ENCODE data around the gene IL37.

The IL37 gene

DNA sequence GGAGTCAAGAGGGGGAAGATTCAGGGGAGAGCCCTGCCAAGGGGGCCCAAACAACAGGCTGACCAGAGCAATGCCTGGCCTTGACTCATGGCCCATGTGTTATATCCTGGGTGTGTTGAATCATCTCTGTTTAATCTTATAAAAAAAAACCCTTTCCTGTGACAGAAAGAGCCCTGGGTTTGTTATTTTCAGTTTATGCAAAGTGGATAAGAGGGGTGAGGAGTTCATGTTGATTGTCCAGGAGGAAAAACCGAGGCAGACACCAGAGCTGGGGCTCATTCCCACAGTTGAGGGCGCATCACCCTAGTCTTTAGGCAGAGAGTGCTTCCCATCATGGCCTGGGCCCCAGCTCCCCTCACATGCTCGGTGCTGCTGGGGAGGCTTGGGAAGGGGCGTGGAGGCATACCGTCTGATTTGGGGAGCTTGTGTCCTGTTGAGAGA lies 30.9 kb upstream of the IL37 start:
- Histone ChIP-seq H3K4me3 (ENCODE audit: low read depth, low read length) (no peak overlapping the region), H3K9me3 (no peaks in the 10 kb centered on the region), H3K4me1 (no peaks in the 10 kb centered on the region), H3K27me3 (no peaks in the 10 kb centered on the region), H3K36me3 (no peaks in the 10 kb centered on the region)
- no peak for TF ChIP-seq CTCF (IDR thresholded peaks at IDR 0.05; ENCODE audit: low read depth, low read length)
- DNase-seq: no peak

GRCh38 chr2:112880696-112881095 lies 30.3 kb upstream of the IL37 start:
- Histone ChIP-seq H3K36me3 (no peaks in the 10 kb centered on the region), H3K9me3 (no peaks in the 10 kb centered on the region), H3K4me1 (no peaks in the 10 kb centered on the region), H3K4me3 (ENCODE audit: low read depth, low read length) (no peak overlapping the region), H3K27me3 (no peaks in the 10 kb centered on the region)
- TF ChIP-seq CTCF (IDR thresholded peaks at IDR 0.05; ENCODE audit: low read depth, low read length): no peak
- no peak for DNase-seq

- no peaks in the 10 kb centered on the region for H3K9me3 ChIP-seq
- no peaks in the 10 kb centered on the region for H3K36me3 ChIP-seq
- DNase-seq: no peak
- no peak for TF ChIP-seq CTCF (IDR thresholded peaks at IDR 0.05; ENCODE audit: low read depth, low read length)
- H3K4me3 ChIP-seq (ENCODE audit: low read depth, low read length): no peak overlapping the region
- H3K4me1 ChIP-seq: no peaks in the 10 kb centered on the region
- no peaks in the 10 kb centered on the region for H3K27me3 ChIP-seq
Observed at GRCh38 chr2:112881217-112881985, 29.6 kb upstream of the IL37 start.

DNA sequence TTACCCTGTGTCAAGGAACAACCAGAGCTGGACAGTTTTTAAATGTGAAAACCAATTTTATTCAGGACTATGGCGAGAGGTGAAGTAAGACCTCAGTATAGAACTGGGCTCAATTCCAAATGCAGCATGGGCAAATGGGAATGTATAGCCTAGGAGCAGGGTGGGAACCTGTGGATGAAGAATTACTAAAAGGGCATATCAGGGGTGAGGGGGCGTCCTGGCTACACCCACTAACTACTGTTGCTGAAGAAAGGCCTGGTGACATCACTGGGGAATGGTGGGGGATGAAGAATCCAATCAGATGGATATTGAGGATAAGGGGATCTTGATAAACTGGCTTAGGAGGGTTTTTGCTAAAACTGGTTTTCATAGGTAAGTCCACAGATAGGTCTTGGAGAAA lies 27.3 kb upstream of the IL37 start:
- no peaks in the 10 kb centered on the region for H3K9me3 ChIP-seq
- no peak for DNase-seq
- H3K4me1 ChIP-seq: no peaks in the 10 kb centered on the region
- no peak for TF ChIP-seq CTCF (IDR thresholded peaks at IDR 0.05; ENCODE audit: low read depth, low read length)
- H3K36me3 ChIP-seq: no peaks in the 10 kb centered on the region
- H3K27me3 ChIP-seq: no peaks in the 10 kb centered on the region
- H3K4me3 ChIP-seq (ENCODE audit: low read depth, low read length): no peak overlapping the region

DNA sequence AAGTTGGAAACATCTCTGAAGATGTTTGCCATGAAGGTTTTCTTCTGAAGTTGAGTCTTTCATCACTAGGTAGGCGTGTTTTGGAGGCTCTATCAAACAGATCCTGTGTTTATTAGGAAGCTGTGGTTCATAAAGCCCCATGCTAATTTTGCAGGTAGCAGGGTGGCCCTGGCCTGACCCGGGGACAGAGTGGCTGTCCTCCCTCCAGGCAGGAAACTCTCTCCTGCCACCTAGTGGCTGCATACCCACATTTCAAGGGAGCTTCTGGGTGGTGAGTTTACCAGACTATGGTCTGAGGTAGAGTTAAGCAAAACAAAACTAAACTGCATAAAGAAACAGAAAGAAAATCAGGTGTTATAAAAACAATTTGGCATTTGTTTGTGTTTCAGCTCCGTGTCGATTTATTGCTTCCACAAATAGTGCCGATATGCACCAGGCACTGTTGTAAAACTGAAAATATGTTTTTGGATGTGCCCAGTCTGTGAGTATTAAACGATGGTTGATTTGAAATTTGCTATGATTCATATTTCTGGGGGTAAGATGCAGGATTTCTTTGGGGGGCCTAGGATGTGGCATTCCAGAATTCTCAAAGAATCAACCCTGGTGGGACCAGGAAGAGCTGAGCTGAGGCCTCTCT lies 26.0 kb upstream of the IL37 start:
- no peaks in the 10 kb centered on the region for H3K27me3 ChIP-seq
- peak; percentile 76 for TF ChIP-seq CTCF (IDR thresholded peaks at IDR 0.05; ENCODE audit: low read depth, low read length)
- DNase-seq: peak; percentile 39
- no peak overlapping the region for H3K4me3 ChIP-seq (ENCODE audit: low read depth, low read length)
- H3K4me1 ChIP-seq: no peaks in the 10 kb centered on the region
- H3K9me3 ChIP-seq: no peaks in the 10 kb centered on the region
- H3K36me3 ChIP-seq: no peaks in the 10 kb centered on the region

GRCh38 chr2:112885506-112885902 lies 25.5 kb upstream of the IL37 start:
- Histone ChIP-seq H3K4me1 (no peaks in the 10 kb centered on the region), H3K36me3 (no peaks in the 10 kb centered on the region), H3K9me3 (no peaks in the 10 kb centered on the region), H3K4me3 (ENCODE audit: low read depth, low read length) (no peak overlapping the region), H3K27me3 (no peaks in the 10 kb centered on the region)
- no peak for DNase-seq
- TF ChIP-seq CTCF (IDR thresholded peaks at IDR 0.05; ENCODE audit: low read depth, low read length): no peak
